Type B pancreatic cell (in vitro differentiated cells): ENCODE measurements around the gene PHB1. TPM values are rescaled to one million over a fixed set of nuclear protein-coding genes. Genes with fewer than 3 reads are reported as not detected.

ENCODE experiments used
- DNase-seq: peaks from one replicate; pipeline ENCODE4 v3.0.0; 2021; ENCODE audit warnings: mixed read lengths; ENCODE audit not compliant: unreplicated experiment; ENCODE audit errors: extremely low spot score
- H3K27ac Mint-ChIP-seq: 2 replicates; pipeline ENCODE4 v1.8.0; 2021; ENCODE audit warnings: mild to moderate bottlenecking, mixed read lengths
- H3K27me3 Mint-ChIP-seq: 2 replicates; pipeline ENCODE4 v1.8.0; 2021; ENCODE audit warnings: mixed read lengths
- H3K36me3 Mint-ChIP-seq: 2 replicates; pipeline ENCODE4 v1.8.0; 2021; ENCODE audit warnings: mixed read lengths
- H3K4me1 Mint-ChIP-seq: one replicate; pipeline ENCODE4 v1.8.0; 2021; ENCODE audit warnings: mixed read lengths; ENCODE audit not compliant: unreplicated experiment
- H3K4me3 Mint-ChIP-seq: 2 replicates; pipeline ENCODE4 v1.8.0; 2021; ENCODE audit warnings: mild to moderate bottlenecking, mixed read lengths
- H3K9me3 Mint-ChIP-seq: 2 replicates; pipeline ENCODE4 v1.8.0; 2021; ENCODE audit warnings: mixed read lengths
- total RNA-seq: library from RNA; stranded (reverse); gene quantifications from 2 replicates; pipeline ENCODE4 v1.2.1, GENCODE V29; 2021; ENCODE audit warnings: low replicate concordance
- TF ChIP-seq, protein P1 (sequence below): fragments of 200-600 bp; sonication (generic); conservative IDR thresholded peaks from 2 replicates; pipeline ENCODE4 v1.5.0; 2021; ENCODE audit warnings: antibody characterized with exemption, mild to moderate bottlenecking

The PHB1 gene
- total RNA-seq, 1 donor from 2014 or later, result 231 TPM

- Mint-ChIP-seq H3K27me3 (no peaks in the 10 kb centered on the region), H3K9me3 (no peaks in the 10 kb centered on the region), H3K4me3 (no peak overlapping the region), H3K36me3 (peaks cover 29% of the 10 kb centered on the region), H3K27ac (no peak overlapping the region), H3K4me1 (peaks cover 36% of the 10 kb centered on the region)
- no peak for DNase-seq
- TF ChIP-seq, protein P1, sequence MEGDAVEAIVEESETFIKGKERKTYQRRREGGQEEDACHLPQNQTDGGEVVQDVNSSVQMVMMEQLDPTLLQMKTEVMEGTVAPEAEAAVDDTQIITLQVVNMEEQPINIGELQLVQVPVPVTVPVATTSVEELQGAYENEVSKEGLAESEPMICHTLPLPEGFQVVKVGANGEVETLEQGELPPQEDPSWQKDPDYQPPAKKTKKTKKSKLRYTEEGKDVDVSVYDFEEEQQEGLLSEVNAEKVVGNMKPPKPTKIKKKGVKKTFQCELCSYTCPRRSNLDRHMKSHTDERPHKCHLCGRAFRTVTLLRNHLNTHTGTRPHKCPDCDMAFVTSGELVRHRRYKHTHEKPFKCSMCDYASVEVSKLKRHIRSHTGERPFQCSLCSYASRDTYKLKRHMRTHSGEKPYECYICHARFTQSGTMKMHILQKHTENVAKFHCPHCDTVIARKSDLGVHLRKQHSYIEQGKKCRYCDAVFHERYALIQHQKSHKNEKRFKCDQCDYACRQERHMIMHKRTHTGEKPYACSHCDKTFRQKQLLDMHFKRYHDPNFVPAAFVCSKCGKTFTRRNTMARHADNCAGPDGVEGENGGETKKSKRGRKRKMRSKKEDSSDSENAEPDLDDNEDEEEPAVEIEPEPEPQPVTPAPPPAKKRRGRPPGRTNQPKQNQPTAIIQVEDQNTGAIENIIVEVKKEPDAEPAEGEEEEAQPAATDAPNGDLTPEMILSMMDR, result no peak
Observed at GRCh38 chr17:49407086-49407485, 7.6 kb downstream of the PHB1 start.

DNA sequence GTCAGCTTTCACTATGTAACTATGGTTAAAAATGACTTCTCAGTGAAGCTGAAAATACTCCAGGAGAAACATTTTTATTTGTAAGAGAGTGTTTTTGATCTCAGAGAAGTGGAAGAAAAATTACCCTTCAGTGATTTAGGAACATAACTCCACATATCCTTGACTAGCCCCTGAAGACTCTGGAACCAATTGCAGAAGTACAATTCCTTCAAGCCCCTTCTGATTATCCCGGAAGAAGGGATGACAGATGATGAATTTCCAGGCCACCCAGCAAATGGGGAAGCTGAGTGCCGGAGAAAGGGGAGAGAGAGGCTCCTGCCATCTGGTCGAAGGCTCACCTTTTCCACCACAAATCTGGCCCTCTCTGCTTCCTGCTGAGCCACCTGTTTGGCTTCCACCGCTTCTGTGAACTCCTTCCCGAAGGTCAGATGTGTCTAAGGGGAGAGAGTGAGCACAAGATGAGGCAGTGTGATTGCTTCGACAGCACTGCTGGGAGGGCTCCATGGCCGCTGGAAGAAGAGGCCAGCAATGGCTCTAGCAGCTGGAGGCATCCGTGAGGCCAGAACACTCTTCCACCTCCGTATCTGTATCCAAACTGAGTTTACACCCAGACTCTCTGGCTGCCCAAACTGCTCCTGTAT, 8.1 kb downstream of the PHB1 start:
- DNase-seq, result no peak
- TF ChIP-seq, protein P1, result no peak
- Mint-ChIP-seq H3K27me3 (no peaks in the 10 kb centered on the region), H3K9me3 (no peaks in the 10 kb centered on the region), H3K4me1 (peaks cover 42% of the 10 kb centered on the region), H3K36me3 (peaks cover 28% of the 10 kb centered on the region), H3K4me3 (no peak overlapping the region), H3K27ac (no peak overlapping the region)

GRCh38 chr17:49404906-49405305, 9.8 kb downstream of the PHB1 start:
- Mint-ChIP-seq H3K27ac (no peak overlapping the region), H3K36me3 (peaks cover 23% of the 10 kb centered on the region), H3K27me3 (no peaks in the 10 kb centered on the region), H3K4me3 (no peak overlapping the region), H3K9me3 (no peaks in the 10 kb centered on the region), H3K4me1 (peaks cover 49% of the 10 kb centered on the region)
- TF ChIP-seq, protein P1, result no peak
- no peak for DNase-seq

GRCh38 chr17:49404361-49404760, 10.3 kb downstream of the PHB1 start:
- Mint-ChIP-seq H3K4me1 (peaks cover 53% of the 10 kb centered on the region), H3K9me3 (no peaks in the 10 kb centered on the region), H3K4me3 (no peak overlapping the region), H3K36me3 (peaks cover 27% of the 10 kb centered on the region), H3K27me3 (no peaks in the 10 kb centered on the region), H3K27ac (no peak overlapping the region)
- TF ChIP-seq, protein P1, result no peak
- DNase-seq, result no peak

DNA sequence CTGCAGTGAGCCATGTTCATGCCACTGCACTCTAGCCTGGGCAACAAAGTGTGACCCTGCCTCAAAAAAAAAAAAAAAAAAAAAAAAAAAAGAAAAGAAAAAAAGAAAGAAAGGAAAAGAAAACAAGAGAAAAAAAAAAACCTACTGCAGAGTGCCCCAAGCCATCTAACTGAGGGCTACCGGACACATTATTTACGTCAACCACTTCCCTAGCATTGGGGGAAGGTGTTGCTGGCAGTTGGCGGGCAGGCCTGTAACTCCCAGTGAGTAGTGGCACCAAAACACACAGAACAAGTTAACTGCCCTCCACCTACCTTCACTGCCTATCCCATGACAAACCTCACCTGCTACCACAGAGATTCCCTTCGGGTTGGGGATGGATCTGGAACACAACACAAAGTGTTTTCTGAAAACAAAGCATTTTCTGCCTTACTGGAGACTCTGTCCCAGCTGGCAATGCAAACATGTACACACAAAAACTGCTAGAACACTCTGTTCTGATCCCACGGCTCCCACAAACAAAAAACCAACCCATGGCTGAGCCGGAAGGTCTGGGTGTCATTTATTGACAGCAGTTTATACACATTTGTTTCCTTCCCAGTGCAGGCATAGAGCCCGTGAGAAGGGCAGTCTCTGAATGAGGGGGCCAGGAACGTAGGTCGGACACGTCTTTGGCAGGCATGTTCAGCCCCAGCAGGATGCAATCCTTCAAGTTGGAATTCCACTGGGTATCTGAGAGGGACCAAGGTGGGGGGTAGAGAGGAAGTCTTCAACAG, 11.0 kb downstream of the PHB1 start:
- no peak for DNase-seq
- H3K27me3 Mint-ChIP-seq, result no peaks in the 10 kb centered on the region
- no peaks in the 10 kb centered on the region for H3K9me3 Mint-ChIP-seq
- peaks cover 27% of the 10 kb centered on the region for H3K36me3 Mint-ChIP-seq
- TF ChIP-seq, protein P1, result no peak
- H3K4me1 Mint-ChIP-seq, result peaks cover 52% of the 10 kb centered on the region
- H3K27ac Mint-ChIP-seq, result no peak overlapping the region
- no peak overlapping the region for H3K4me3 Mint-ChIP-seq
